Endometrial microvascular endothelial cells (primary cell): ENCODE results near the gene RFTN1. TPM values are rescaled to one million over a fixed set of nuclear protein-coding genes. Genes with fewer than 3 reads are reported as not detected.

Experiments
- in situ Hi-C: cut with HindIII; loops from 2 replicates; pipeline ENCODE4 v1.10.0; 2017; ENCODE audit warnings: low sequenced_read_pairs, low pct_unique_long_range_greater_than_20kb; ENCODE audit errors: inconsistent ontology term
- total RNA-seq: library from RNA; depleted of rRNA; stranded (reverse); fragments of >200 nt; gene quantifications from one replicate; pipeline ENCODE4 v1.2.3, GENCODE V29; 2015; ENCODE audit errors: inconsistent ontology term

RFTN1 gene
- total RNA-seq, 1 donor from 2014 or later: 50.2 TPM

DNA sequence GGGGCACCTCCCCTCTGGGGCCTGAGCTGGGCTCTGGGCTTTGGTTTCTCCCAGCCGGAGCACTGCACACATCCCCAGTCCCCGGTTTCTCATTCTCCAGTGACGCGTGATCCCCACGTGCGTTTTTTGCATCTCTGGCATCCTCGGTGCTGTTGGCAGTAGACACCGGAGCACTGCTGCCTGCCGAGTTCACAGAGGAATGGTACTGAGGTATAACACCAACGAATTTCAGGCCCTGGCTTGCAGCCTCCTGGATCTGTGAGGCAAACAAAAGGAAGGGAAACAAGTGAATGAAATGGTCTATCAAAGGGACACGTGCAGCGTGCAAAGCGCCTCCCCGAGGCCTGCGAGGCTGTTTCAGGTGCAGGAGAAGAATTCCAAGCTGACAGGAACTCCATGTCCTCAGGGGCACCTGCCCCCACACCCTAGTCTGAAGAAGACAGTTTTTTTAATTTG is 135.6 kb downstream of the RFTN1 start:
- in situ Hi-C loops: no loop called here

DNA sequence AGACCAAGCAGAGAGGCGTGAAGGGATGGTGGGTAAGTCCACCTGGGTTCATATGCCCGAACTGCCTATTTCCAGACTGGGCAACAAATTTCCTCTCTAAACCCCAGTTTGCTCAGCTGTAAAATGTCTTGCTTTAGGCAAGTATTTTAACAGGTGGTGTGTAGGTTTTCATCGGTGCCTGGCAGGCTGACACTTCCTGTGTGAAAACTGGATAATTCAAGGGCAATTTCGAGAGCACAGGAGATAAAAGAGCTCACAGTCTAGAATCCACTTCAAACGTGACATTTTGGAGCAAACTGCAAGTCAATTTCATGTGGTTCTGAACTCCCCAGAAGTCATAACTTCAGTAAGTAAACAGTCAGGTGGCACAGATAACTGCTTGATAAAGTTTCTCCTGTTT is 136.3 kb downstream of the RFTN1 start:
- in situ Hi-C loops: no loop called here

GRCh38 chr3:16375891-16376290 is 137.6 kb downstream of the RFTN1 start:
- in situ Hi-C loops: no loop called here

DNA sequence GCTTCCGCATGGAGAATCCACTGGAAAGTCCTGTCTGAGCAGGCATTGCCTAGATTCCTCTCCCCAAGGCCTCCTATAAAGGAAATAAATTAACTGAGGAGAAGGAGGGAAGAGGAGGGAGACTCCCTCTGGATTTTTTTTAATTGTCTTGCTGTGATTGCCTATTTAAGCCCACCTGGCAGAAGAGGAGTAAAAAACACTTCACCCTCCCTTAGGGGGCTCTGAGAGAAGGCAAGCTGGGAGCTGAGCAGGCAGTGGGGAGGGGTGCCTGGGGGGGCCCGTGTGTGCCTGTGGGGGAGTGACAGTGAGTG is 138.6 kb downstream of the RFTN1 start:
- in situ Hi-C loops: no loop called here

- in situ Hi-C loops: no loop called here
Measured at GRCh38 chr3:16374047-16374934, 139.2 kb downstream of the RFTN1 start.

- in situ Hi-C loops: no loop called here
Measured at GRCh38 chr3:16373341-16373946, 140.1 kb downstream of the RFTN1 start.

- in situ Hi-C loops: no loop called here
Measured at GRCh38 chr3:16372362-16373292, 140.9 kb downstream of the RFTN1 start.

DNA sequence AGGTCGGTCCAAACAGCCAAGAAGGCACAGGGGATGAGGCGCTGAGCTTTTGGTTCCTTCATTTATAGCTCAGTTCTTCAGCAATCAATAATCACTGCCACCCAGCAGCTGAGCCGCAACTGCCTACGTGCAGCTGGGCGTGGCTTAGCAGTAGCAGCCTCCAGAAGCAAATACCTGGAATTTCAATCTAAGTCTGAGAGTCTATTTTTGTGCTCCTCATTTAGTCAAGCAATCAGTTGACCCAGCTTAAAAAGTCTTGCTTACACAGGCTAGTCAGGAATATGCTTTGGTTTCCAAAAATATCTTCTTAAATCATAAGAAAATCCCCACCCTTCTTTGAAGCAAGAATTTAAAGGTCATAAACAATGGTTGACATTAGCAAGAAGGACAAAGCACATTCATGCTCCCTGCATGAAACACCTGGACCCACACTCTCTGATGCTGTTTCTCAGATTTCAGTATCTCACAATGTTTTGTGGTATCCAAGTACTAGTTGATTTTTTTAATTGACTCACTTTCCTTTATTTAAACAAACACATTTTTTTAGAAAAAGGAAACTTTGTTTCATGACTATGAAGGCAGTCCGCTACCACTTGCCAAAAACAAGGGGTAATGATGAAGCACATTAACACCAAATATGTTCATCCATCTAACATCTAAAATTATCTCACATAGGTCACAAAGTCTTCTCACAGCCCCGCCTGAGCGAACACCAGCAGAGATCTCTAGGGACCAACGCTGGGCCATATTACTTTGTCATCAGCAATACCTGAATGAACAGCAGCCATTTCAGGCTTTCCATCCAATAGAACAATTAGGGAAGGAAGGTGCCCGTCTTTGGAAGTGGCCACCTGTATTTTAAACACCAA is 142.4 kb downstream of the RFTN1 start:
- in situ Hi-C loops: no loop called here

DNA sequence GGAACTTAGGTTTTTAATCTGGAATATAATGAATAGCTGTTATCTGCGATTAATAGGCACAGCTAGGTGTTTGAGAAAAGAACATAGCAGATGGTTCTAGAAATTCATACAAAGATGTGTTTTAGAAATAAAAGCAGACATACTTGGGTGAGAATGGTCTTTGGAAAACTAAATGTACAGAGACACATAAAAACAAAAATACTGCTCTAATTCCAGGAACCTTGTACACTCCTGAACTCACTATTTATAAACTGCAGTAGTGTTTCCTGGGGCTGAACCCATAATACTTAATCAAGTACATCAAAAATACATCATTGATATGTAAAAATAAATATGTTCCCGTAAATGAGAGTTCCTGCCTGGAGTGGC is 143.0 kb downstream of the RFTN1 start:
- in situ Hi-C loops: no loop called here

GRCh38 chr3:16369885-16370284 is 143.6 kb downstream of the RFTN1 start:
- in situ Hi-C loops: no loop called here

DNA sequence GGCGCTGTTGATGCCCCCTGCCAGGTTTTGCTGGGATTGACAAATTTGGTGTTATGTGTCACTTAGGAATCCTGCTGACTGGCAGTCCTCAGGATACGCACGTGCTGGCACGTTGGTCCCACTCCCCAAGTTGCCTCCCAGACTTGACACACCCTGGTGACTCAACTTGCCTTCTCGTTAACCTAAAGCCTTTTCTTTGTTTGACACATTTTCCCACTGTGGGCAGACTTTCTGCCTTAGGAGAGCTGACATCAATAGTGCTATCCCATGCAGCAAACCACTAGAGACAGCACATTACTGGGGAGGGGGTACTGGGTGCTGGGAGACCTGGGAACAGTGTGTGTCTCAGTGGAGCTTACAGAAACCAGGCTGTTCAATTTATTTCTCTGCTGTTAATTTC is 144.2 kb downstream of the RFTN1 start:
- in situ Hi-C loops: no loop called here

DNA sequence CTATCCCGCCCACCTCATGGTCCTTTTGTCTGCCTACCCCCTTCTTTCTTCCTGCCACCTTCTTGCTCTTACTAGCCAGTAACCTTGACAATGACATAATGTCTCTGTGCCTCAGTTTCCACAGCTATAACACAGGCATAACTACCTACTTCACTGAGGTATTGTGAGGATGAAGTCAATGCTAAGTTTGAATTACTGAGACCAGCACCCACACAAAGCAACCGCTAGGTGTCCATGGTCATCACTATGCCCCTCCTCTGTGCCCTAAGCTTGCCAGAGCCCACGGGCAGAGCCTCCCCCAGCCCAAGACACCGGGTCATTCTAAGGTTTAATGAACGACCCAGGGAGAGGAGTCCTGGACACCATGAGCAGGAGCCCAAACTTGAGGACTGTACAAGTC is 146.9 kb downstream of the RFTN1 start:
- in situ Hi-C loops: no loop called here

DNA sequence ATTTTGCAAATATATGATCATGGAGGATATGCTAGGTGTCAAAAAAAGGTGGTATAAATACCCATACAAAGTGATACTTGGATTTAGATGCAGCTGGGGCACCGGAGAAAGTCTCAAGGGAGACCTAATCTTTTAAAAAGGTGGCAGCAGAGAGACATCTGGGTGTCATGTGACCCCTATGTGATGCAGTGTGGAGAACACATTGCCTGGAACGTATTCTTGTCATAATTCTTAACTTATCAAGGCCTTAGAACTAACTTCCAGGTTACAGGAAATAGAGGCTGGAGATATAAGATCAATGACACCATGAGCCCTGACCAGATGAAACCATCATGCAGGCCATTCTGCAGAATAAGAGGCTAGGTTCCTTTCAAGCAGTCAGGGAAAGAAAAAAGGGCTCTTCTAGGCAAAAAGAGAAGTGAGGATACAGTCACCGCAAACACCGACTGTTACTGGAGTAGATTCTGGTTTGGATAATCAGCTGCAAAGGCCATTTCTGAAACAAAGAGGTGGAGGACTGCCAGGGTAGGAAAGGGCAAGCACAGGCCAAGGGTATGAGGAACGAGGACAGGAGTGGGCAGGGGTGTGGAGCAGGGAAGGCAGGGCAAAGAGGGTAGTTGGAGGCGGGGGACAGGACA is 147.9 kb downstream of the RFTN1 start:
- in situ Hi-C loops: no loop called here

GRCh38 chr3:16364963-16365362 is 148.5 kb downstream of the RFTN1 start:
- in situ Hi-C loops: no loop called here

DNA sequence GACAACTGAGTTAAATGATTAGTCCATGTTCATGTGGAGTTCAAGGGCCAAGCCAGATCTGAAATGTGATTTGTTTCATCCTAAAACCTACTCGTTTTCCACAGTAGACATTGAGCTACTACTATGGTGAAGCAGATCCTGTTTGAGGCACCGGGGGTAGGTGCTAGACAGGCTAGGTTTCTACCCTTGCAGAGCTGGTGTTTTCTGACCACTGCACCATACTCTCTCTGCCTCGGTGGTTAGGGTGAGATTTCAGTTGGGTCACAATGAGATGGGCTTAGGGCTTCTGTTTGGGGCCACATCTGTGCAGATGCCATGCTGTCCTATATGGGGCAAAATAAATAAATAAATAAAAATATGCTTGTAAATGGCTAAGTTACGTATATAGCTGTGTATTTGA is 149.2 kb downstream of the RFTN1 start:
- in situ Hi-C loops: no loop called here

DNA sequence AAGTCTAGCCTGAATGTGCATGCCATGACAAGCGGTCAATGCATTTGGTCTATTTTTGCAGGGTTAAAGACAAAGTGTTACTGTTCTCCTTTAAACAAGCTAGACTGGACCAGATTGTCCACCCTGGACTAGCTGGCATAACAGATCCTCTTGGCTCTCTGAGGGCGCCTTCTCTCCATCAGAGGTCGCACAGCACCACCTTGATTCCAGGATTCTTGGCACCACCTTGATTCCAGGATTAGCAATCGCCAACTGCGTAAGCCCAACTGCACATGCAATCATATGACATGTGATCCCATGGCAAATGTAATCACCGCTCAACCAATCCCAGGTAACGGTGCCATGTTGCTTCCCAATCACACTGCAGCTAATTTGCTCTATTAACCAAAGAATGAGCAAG is 149.9 kb downstream of the RFTN1 start:
- in situ Hi-C loops: no loop called here

- in situ Hi-C loops: no loop called here
Measured at GRCh38 chr3:16362770-16363169, 150.7 kb downstream of the RFTN1 start.

GRCh38 chr3:16361087-16361486 is 152.4 kb downstream of the RFTN1 start:
- in situ Hi-C loops: no loop called here
